ENCODE data around the gene CHRM1. TPM values are rescaled to one million over a fixed set of nuclear protein-coding genes. Genes with fewer than 3 reads are reported as not detected.

CHRM1 gene, protein sequence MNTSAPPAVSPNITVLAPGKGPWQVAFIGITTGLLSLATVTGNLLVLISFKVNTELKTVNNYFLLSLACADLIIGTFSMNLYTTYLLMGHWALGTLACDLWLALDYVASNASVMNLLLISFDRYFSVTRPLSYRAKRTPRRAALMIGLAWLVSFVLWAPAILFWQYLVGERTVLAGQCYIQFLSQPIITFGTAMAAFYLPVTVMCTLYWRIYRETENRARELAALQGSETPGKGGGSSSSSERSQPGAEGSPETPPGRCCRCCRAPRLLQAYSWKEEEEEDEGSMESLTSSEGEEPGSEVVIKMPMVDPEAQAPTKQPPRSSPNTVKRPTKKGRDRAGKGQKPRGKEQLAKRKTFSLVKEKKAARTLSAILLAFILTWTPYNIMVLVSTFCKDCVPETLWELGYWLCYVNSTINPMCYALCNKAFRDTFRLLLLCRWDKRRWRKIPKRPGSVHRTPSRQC
- not detected in 2 replicates for total RNA-seq
- long read RNA-seq: 0 reads

DNA sequence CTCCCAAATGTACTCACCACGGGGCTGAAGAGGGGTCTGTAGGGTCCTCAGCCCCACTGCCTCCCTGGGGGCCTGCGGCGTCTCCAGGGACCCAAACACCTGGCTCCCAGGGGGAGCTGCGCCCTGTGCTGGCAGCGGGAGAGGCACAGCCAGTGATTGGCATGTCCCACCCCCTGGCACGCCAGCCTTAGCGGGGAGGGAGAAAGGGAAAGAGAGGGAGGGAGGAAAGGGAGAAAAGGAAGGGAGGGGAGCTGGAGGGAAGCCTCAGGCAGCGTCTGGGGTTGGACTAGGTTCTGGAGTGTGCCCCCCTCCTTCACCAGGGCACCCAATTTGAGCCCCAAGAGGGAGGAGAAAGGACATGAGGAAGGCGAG, at the start of gene CHRM1:
Gene CHRM1 (minus strand): TSS at position 163 of the 372 bp plus-strand sequence. CDS start 10,263 bp downstream, outside the sequence.
- Mint-ChIP-seq H3K27me3 (ENCODE audit: low read depth) (peaks cover 62% of the 10 kb centered on the region), H3K27ac (ENCODE audit: unreplicated experiment) (no peak within 1 kb of the TSS), H3K9me3 (no peaks in the 10 kb centered on the region), H3K4me3 (no peak within 1 kb of the TSS), H3K36me3 (ENCODE audit: low read depth) (no peaks in the 10 kb centered on the region), H3K4me1 (peaks cover 38% of the 10 kb centered on the region)
- no peak for DNase-seq (ENCODE audit: low read depth, low spot score)
- TF ChIP-seq, protein P1, sequence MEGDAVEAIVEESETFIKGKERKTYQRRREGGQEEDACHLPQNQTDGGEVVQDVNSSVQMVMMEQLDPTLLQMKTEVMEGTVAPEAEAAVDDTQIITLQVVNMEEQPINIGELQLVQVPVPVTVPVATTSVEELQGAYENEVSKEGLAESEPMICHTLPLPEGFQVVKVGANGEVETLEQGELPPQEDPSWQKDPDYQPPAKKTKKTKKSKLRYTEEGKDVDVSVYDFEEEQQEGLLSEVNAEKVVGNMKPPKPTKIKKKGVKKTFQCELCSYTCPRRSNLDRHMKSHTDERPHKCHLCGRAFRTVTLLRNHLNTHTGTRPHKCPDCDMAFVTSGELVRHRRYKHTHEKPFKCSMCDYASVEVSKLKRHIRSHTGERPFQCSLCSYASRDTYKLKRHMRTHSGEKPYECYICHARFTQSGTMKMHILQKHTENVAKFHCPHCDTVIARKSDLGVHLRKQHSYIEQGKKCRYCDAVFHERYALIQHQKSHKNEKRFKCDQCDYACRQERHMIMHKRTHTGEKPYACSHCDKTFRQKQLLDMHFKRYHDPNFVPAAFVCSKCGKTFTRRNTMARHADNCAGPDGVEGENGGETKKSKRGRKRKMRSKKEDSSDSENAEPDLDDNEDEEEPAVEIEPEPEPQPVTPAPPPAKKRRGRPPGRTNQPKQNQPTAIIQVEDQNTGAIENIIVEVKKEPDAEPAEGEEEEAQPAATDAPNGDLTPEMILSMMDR (conservative IDR thresholded peaks at IDR 0.05): no peak

DNA sequence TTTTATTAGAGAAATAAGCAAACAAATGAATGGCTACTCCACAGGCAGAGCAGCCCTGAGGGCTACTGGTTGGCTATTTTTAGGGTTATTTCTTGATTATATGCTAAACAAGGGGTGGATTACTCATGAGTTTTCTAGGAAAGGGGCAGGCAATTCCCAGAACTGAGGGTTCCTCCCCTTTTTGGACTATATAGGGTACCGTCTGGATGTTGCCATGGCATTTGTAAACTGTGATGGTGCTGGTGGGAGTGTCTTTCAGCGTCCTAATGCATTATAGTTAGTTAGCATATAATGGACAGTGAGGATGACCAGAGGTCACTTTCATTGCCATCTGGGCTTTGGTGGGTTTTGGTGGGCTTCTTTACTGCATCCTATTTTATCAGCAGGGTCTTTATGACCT, 44.4 kb upstream of the CHRM1 start:
- H3K36me3 Mint-ChIP-seq (ENCODE audit: low read depth): no peaks in the 10 kb centered on the region

DNA sequence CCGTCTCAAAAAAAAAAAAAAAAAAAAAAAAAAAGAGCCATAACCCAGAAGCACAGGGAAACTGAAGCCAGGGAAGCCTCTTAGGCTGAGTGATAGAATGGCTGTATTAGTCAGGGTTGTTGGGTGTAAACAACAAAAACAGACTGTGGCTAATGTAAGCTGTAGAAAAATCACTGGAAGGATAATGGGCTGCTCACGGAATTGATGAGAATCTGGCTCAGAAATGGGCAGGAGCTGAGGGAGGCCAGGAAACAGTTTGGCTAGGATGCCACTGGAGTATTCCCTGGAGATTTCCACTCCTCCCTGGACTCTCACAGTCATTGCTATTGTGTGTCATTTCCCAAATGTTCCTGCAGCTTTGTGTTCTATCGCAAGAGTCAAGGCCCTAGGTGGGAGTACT, 41.2 kb upstream of the CHRM1 start:
- H3K4me1 Mint-ChIP-seq: peaks cover 12% of the 10 kb centered on the region
- no peak overlapping the region for H3K27ac Mint-ChIP-seq (ENCODE audit: unreplicated experiment)
- H3K9me3 Mint-ChIP-seq: no peaks in the 10 kb centered on the region
- peaks cover 10% of the 10 kb centered on the region for H3K27me3 Mint-ChIP-seq (ENCODE audit: low read depth)
- DNase-seq (ENCODE audit: low read depth, low spot score): no peak
- H3K4me3 Mint-ChIP-seq: no peak overlapping the region
- no peaks in the 10 kb centered on the region for H3K36me3 Mint-ChIP-seq (ENCODE audit: low read depth)
- TF ChIP-seq, protein P1 (conservative IDR thresholded peaks at IDR 0.05): no peak

More for the DNA sequence above, 44.4 kb upstream of the CHRM1 start:
- TF ChIP-seq, protein P1 (conservative IDR thresholded peaks at IDR 0.05): no peak
- Mint-ChIP-seq H3K27ac (ENCODE audit: unreplicated experiment) (no peak overlapping the region), H3K4me3 (no peak overlapping the region), H3K4me1 (no peaks in the 10 kb centered on the region), H3K27me3 (ENCODE audit: low read depth) (peaks cover 35% of the 10 kb centered on the region), H3K9me3 (no peaks in the 10 kb centered on the region)
- DNase-seq (ENCODE audit: low read depth, low spot score): no peak

DNA sequence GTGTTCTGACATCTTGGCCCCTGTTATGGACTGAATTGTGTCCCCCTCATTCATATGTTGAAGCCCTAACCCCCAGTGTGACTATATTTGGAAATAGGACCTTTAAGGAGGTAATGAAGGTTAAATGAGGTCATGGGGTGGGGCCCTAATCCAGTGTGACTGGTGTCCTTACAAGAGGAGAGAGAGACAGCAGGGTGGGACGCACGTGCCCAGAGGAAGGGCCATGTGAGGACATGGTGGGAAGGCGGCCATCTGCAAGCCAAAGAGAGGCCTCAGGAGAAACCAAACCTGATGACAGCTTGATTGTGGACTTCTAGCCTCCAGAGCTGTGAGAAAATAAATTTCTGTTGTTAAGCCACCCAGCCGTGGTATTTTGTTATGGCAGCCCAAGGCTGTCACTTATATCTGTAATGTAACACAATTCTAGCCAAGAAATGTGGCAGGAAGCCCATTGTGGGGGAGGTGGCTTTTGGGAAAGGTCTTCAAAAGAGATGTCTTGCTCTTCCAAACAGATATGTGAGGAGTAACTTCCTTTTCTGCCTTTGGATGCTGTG, 39.9 kb upstream of the CHRM1 start:
- Mint-ChIP-seq H3K4me1 (peaks cover 12% of the 10 kb centered on the region), H3K27ac (ENCODE audit: unreplicated experiment) (peak overlapping the region; percentile 31), H3K9me3 (no peaks in the 10 kb centered on the region), H3K36me3 (ENCODE audit: low read depth) (no peaks in the 10 kb centered on the region), H3K4me3 (no peak overlapping the region), H3K27me3 (ENCODE audit: low read depth) (no peaks in the 10 kb centered on the region)
- DNase-seq (ENCODE audit: low read depth, low spot score): no peak
- TF ChIP-seq, protein P1 (conservative IDR thresholded peaks at IDR 0.05): no peak

DNA sequence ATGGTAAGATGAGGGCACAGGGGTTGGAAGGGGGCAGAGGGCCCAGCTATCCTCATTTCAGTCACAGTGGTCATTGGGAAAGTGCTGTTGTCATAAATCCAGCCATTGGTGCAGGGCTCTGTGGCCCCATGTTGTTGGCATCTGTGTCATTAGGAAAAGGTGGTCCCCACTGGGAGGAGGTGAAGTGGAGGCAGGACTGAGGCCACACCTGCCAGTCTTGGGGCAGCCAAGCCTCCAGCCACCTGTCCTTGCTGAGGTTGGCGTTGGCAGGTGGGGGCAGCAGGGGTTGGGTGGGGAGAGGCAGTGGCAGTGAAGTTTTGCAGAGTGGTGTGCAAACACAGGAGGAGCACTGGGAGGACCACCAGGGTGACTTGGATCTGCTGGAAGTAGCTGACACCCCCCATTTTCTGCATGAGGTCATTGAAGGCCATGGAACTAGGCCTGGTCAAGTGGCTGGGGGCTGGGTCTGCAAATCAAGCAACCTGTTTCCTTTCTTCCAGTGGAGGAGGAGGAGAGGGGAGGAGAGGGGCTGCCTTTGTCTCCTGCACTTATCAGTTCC, 38.3 kb upstream of the CHRM1 start:
- H3K9me3 Mint-ChIP-seq: peaks cover under 1% of the 10 kb centered on the region

More for the DNA sequence above, 38.3 kb upstream of the CHRM1 start:
- TF ChIP-seq, protein P1 (conservative IDR thresholded peaks at IDR 0.05): no peak
- peaks cover 12% of the 10 kb centered on the region for H3K4me1 Mint-ChIP-seq
- peak overlapping the region; percentile 62 for H3K27ac Mint-ChIP-seq (ENCODE audit: unreplicated experiment)
- no peaks in the 10 kb centered on the region for H3K27me3 Mint-ChIP-seq (ENCODE audit: low read depth)
- H3K4me3 Mint-ChIP-seq: no peak overlapping the region
- DNase-seq (ENCODE audit: low read depth, low spot score): no peak
- H3K36me3 Mint-ChIP-seq (ENCODE audit: low read depth): no peaks in the 10 kb centered on the region

All from neural crest cell (in vitro differentiated cells).